Activated CD8-positive, alpha-beta memory T cell treated with anti-CD3 and anti-CD28 coated beads, Interleukin-2, amount 50 U/mL, for 24 hours (primary cell): ENCODE data around the gene PTBP3.
"Not testable (repeated sequence)": the region's sequence is repeated elsewhere in the genome, so short reads cannot be mapped to it uniquely, and the experiment has no call there.

ENCODE experiments used
- DNase-seq: peaks from one replicate; pipeline ENCODE4 v3.0.0-alpha.2; 2020; ENCODE audit errors: extremely low read depth

Gene PTBP3

GRCh38 chr9:112322701-112323377 lies 10.6 kb downstream of the PTBP3 start:
- no peak for DNase-seq

DNA sequence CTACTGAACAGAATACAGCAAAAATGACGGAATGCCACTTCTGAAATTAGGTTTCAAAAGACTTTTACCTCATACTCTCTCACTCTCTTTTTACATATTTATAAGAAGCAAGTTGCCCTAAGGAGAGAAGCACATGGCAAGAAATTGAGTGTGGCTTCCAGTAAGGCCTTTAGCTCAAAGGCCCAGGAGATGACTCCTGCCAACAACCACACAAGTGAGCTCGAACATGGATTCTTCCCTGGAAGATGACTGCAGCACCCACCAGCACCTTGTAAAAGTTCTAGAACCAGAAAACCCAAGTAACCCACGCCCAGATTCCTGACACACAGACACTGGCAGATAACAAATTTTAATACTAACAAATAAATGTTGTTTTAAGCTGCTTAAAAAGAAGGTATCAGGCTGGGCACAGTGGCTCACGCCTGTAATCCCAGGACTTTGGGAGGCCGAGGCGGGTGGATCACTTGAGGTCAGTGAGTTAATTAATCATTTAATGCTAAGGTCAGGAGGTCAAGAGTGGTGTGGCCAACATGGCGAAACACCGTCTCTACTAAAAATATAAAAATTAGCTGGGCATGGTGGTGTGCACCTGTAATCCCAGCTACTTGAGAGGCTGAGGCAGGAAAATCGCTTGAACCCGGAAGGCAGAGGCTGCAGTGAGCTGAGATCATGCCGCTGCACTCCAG lies 17.0 kb downstream of the PTBP3 start:
- no peak for DNase-seq

DNA sequence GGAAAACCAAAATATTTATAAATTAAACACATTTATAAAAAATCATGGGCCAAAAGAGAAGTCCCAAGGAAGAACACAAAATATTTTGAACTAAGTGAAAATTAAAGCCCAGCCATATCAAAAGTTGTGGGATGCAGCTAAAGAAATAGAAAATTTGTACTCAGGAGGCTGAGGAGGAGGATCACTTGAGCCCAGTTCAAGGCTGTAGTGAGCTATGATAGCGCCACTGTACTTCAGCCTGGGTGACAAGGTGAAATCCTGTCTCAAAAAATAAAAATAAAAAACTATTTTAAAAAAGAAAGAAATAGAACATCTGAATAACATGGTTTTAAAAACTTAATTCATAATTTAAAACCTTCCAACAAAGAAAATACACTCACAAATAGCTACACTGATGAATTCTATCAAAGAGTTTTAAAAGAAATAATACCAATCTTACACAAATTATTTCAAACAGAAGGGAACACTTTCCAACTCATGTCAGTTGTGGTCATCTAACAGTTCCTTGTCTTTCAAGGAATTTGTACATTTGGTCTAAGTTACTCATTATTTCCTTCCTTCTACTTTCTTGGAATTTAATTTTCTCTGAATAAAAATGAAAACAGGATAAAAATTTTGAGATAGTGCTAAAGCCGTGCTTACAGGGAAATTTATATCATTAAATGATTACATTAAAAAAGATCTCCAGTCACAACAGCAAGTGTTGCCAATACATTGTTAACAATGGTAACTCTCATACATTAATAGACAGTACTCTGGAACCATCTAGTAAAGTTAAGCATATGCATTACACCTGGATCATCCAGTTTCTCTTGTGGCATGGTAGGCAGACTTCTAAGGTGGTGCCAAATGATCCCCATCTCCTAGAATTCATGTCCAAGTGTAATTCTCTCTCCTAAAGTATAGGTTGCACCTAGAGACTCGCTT lies 17.8 kb downstream of the PTBP3 start:
- no peak for DNase-seq

DNA sequence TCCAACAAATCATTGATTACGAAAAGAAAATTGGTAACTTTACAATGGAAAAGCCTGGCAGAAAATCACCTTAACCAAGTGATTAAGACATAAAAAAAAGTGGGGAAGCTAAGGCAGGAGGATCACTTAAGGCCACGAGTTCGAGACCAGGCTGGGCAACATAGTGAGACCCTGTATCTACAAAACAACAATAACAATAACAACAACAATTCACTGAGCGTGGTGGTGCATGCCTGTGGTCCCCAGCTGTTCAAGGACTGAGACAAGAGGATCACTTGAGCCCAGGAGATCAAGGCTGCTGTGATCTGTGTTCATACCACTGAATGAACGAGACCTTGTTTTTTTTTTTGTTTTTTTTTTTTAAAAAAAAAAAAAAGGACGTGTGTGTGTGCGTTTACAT lies 21.3 kb downstream of the PTBP3 start:
- no peak for DNase-seq

GRCh38 chr9:112311497-112311896 lies 21.9 kb downstream of the PTBP3 start:
- DNase-seq: no peak

- DNase-seq: no peak
Measured at GRCh38 chr9:112310826-112311225, 22.6 kb downstream of the PTBP3 start.

GRCh38 chr9:112308588-112308987 lies 24.8 kb downstream of the PTBP3 start:
- DNase-seq: no peak

DNA sequence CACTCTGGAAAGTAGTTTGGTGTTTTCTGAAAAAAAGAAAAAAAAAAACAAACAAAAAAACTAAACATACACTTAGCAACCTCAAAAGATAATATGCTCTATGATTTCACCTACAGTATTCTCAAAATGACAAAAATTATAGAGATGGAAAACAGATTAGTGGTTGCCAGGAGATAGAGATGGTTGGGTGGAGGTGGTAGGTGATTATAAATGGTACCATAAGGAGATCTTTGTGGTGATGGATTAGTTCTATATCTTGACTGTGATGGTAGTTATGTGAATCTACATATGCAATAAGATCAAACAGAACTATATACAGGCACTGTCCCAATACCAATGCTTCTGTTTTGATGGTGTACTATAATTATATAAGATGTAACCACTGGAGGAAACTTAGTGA lies 32.0 kb downstream of the PTBP3 start:
- no peak for DNase-seq

DNA sequence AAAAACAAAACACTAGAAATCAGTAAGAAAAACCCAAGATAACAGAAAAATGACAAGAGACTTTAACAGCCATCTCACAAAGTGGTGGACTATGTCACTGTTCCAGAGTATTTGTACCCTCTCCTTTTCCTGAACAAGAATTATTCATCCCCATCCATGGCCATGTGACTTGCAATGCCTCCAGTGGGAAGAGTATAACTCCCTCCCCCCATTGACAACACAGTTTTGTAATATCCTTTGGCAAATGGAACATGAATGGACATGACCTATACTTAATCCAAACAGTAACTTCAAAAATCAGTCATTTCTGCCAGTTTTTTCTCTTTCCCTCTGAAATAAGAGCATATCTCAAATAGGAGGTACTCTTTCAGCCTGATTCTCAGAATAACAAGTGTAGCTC lies 33.9 kb downstream of the PTBP3 start:
- DNase-seq: no peak

DNA sequence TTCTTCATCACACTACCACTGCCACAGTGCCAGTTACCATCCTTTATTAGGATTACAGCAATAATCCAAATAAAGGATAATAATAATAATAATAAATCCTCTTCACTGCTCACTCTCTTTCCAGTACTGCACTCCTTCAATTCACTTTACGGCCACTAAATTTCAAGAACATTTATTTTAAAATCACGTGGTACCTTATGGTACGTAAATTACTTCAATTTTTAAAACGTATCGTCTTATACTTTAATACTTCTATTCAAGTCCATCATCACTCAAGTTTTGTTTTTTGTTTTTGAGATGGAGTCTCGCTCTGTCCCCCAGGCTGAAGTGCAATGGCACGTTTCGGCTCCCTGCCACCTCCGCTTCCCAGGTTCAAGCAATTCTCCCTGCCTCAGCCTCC lies 36.5 kb downstream of the PTBP3 start:
- DNase-seq: no peak

- no peak for DNase-seq
Measured at GRCh38 chr9:112295174-112295573, 38.2 kb downstream of the PTBP3 start.

DNA sequence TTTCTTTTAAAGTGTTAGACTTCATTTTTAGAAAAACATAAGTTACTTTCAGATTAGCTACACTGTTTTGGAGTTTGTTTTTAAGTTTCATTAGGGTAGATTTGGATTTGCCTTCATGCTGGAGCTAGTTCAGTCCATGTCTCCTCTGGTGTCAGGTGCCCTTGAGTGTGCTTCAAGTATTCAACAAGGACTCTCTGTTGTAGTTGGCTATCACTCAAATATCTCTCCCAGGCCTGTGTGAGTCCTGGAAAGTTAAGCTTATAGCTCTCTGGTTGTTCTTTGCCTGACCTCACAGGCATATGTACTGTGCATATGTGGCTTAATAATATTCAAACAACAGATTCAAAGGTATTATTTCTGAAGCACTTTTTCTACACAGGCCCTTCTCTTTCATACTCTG lies 45.4 kb downstream of the PTBP3 start:
- DNase-seq: no peak

DNA sequence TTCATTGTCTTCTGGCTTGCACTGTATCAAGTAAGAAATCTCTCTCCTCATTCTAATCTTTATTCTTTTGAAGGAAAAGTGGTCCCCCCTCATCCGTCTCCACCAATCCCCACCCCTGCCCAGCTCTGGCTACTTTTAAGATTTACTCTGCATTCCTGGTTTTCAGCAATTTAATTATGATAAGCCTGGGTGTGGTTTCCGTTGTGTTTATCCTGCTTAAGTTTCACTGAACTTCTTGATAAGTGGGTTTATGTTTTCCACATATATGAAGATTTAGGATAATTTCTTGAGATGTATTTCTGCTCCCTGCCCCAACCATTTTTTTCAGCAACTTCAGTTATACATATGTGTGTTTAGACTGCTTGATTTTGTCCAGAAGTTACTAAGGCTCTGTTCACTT lies 46.5 kb downstream of the PTBP3 start:
- DNase-seq: no peak

DNA sequence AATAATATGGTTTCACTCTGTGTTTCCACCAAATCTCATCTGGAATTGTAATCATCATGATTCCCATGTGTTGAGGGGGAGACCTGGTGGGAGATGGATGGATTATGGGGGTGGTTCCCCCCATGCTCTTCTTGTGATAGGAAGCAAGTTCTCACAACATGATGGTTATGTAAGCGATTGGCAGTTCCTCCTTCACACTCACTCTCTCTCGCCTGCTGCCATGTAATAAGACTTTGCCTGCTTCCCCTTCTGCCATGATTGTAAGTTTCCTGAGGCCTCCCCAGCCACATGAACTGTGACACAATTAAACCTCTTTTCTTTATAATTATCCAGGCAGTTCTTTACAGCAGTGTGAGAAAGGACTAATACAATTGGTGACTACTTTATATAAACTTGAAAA lies 48.4 kb downstream of the PTBP3 start:
- no peak for DNase-seq

- no peak for DNase-seq
Measured at GRCh38 chr9:112283582-112284253, 49.7 kb downstream of the PTBP3 start.

GRCh38 chr9:112282841-112283240 lies 50.6 kb downstream of the PTBP3 start:
- not testable (repeated sequence) for DNase-seq

DNA sequence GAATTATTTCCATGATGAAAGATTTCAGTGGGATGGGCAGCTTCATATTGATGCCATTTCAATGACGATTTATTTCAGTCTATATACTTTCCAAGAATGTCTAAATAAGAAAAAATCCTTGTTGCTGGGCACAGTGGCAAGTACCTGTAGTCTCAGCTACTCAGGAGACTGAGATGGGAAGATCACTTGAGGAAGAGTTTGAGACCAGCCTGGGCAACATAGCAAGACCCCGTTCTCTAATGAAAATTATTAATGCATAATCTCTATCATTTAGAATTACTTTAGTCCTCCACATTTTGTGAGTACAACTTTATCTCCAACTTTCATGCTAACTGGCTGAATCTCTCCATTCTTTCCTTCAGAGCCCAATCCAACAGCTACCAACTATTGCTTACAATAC lies 52.5 kb downstream of the PTBP3 start:
- no peak for DNase-seq

DNA sequence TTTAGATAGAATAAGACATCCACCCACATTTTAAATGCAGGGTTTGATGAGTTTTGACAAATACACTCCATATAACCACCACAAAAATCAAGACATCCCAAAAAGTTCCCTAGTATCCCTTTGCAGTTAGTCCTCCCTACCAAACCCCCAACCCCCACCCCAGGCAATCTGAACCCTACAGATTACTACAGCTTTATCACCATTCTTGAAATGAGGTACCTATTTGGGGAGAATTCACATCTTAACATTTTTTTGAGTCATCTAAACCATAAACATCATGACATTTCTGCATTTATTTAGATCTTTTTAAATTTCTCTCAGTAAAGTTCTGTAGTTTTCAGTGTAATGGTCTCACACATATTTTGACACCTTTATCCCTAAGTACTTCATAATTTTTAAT lies 53.9 kb downstream of the PTBP3 start:
- DNase-seq: no peak

GRCh38 chr9:112278152-112278551 lies 55.3 kb downstream of the PTBP3 start:
- DNase-seq: no peak

DNA sequence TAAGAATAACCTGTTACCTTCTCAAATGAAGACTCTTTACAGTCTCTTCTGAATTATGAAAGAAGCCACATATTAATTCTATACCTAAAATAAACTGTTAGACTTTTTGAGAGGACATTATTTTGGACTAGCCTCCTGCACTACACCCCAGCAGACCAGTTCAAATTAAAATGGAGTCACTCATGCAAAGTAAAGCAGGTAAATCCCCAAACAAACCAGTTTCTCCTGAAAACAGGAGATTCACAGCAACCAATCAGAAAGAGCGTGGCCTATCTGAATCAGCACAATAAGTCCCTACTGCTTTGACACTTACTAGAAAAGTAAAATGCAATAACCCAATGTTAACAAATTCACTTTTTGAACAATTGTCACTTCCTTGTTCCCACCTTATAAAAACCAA lies 58.8 kb downstream of the PTBP3 start:
- no peak for DNase-seq

DNA sequence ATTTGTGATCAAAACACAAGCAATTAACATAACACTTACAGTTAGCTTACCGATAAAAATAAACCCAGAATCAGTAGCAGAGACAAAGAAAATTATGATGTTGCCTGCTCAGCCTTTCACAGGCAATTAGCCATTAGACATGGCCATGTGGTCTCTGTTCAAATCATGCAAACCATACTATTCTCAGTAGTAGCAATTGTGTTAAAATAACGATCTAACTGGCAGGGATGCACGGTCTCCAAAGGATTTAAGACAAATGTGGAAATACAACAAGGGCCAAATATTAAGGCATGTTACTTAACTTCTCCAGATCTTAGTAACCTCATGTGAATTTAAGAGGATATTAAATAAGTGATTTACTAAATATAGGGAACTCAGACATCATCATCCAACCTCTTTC lies 59.5 kb downstream of the PTBP3 start:
- no peak for DNase-seq

DNA sequence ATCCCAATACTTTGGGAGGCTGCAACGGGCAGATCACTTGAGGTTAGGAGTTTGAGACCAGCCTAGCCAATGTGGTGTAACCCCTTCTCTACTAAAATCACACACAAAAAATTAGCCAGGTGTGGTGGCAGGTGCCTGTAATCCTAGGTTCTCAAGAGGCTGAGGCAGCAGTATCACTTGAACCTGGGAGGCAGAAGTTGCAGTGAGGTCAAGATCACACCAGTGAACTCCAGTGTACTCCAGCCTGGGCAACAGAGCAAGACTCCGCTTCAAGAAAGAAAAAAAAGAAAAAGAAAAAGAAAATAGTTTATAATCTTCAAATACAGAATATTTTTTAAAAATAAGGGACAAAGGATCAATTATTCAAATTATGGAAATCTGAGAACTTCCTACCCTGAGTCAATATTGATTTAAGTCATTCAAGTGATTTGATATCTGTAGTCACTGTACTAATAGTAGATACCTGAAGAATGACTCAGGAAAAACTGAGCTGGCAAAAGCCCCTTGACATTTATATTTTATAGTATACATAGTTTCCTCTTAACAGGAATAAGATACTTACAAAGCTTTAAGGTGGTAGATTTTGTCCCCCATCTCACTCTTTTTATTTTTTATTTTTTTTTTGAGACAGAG lies 61.8 kb downstream of the PTBP3 start:
- DNase-seq: no peak
